ENCODE measurements around the gene RNF8.
"Not testable (repeated sequence)": the region's sequence is repeated elsewhere in the genome, so short reads cannot be mapped to it uniquely, and the experiment has no call there.

RNF8 gene

DNA sequence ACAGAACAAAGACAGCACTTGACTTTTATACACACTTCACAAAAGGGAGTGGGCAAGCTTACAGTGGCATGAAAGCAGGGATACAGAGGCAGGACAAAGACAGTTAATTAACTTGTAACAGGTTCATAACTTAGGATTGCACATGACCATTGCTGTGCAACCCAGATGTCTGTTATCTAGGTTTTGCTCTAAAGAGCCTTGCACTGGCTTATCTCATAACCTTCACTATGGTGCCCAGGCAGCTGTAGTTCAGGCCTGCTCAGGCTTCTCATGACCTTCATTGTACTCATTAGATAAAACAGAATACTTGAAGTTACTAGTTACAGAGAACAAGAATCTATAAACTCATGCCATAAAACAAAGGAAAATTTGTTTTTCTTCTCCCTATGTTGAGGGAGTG lies 47.9 kb downstream of the RNF8 start:
- DNase-seq, result not testable (repeated sequence)

DNA sequence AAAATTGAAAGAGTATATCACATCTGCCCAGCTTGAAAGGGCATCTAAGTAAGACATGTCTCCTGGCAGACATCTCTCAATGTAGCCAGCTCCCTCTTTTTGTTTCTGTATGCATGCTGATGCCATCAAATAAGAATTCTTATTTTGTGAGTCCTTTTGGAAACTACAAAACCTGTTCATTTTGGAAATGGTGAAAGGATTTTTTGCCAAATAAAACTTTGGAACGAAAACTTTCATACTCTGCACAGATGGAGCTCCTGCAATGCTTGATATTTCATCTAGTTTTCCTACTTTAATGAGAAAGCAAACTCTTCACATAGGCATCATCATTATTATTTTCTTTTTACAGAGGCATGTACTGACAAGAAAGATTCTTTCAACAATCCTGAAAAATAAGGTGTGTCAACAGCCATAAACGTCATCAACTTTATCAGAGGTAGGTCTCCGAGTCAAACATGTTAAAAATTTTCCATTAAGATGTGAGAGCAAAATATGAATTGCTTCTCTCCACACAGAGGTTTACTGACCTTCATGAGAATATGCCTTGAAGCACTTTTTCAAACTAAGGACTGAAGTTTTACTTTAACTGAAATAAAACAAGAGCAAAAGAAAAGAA lies 53.1 kb downstream of the RNF8 start:
- DNase-seq, result no peak

DNA sequence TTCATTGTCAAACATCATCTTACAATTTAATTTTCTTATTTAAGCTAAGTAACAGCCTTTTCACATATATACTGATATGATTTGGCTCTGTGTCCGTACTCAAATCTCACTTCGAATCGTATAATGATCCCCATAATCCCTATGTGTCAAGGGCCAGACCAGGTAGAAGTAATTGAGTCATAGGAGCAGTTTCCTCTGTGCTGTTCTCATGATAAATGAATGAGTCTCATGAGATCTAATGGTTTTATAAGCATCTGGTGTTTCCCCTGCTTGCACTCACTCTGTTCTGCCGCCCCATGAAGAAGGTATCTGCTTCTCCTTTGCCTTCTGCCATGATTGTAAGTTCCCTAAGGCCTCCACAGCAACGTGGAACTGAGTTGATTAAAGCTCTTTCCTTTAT lies 54.2 kb downstream of the RNF8 start:
- no peak for DNase-seq

DNA sequence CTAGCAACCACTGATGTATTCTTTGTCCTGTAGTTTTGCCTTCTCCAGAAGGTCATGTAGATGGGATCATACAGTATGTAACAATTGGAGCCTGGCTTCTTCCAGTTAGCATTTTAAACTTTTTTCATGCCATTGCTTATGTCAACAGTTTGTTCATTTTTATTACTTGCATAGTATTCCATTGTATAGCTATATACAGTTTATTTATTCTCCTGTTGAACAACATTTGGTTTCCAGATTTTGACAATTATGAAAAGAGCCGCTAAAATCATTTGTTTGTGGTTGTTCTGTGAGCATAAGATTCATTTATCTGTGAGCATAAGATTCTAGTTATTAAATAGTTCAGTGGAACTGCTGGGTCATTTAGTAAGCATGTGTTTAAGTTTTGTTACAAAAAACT lies 55.7 kb downstream of the RNF8 start:
- DNase-seq, result no peak

- no peak for DNase-seq
Observed at GRCh38 chr6:37417393-37417792, 63.6 kb downstream of the RNF8 start.

GRCh38 chr6:37418722-37419121 lies 64.9 kb downstream of the RNF8 start:
- DNase-seq, result no peak

DNA sequence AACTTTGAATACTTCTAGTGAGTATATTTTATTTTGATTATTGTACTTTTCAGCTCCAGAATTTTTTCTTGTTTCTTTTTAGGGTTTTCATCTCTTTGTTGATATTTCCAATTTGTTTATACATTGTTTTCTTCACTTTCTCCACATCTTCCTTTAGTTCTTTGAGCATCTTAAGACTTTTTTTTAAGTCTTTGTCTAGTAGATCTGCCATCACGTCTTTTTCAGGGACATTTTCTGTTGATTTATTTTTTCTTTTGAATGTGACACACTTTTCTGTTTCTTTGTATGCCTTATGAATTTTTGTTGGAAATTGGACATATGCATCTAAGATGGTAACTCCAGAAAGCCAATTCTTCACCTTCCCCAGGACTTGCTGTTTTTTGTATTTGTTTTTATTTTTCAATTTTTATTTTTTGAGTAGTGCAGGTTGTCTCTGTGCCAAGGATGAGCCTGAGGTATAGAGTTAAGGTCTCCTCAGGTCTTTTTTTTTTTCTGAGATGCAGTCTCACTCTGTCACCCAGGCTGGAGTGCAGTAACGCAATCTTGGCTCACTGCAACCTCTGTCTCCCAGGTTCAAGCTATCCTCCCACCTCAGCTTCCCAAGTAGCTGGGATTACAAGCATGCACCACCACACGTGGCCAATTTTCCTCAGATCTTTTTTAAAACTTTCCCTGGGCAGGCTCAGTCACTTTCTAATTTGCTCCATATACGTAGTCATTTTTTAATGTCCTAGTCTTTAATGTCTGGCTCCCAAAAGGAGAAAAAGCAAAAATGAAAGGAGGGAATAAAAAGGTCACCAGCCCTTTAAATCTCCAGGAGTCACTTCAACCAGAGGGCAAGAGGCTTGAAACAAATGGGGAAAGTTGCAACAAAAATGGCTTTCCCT lies 72.5 kb downstream of the RNF8 start:
- DNase-seq, result no peak

- no peak for DNase-seq
Observed at GRCh38 chr6:37426945-37427510, 73.2 kb downstream of the RNF8 start.

- no peak for DNase-seq
Observed at GRCh38 chr6:37429352-37429750, 75.6 kb downstream of the RNF8 start.

- no peak for DNase-seq
Observed at GRCh38 chr6:37432590-37432915, 78.8 kb downstream of the RNF8 start.

- peak; percentile 89 for DNase-seq
Observed at GRCh38 chr6:37432916-37433656, 79.3 kb downstream of the RNF8 start, which contains the start of gene CMTR1. Gene CMTR1 (plus strand): TSS chr6:37433221. CDS start chr6:37435630, 2,409 bp downstream.

- DNase-seq, result no peak
Observed at GRCh38 chr6:37433657-37434271, 80.0 kb downstream of the RNF8 start.

- DNase-seq, result no peak
Observed at GRCh38 chr6:37435373-37435772, 81.6 kb downstream of the RNF8 start.

DNA sequence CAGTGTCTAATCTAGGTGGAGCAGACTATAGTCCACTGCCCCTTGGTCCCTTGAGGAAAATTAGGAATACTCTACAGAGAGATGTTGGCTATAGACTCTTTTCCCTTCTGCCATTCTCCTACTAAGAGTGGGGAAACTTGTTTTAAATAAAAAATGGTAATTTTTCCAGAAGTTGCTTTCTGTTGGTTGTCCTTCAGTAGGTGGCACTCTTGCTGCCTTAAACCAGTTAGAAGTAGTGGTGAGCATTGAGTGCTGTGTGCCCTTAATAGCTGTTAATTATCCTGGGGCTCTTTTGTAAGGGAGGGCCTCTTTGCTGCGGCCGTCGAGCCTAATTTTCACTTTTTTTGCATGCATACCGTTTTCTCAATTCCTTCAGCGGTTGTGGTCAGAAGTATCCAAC lies 82.0 kb downstream of the RNF8 start:
- no peak for DNase-seq

DNA sequence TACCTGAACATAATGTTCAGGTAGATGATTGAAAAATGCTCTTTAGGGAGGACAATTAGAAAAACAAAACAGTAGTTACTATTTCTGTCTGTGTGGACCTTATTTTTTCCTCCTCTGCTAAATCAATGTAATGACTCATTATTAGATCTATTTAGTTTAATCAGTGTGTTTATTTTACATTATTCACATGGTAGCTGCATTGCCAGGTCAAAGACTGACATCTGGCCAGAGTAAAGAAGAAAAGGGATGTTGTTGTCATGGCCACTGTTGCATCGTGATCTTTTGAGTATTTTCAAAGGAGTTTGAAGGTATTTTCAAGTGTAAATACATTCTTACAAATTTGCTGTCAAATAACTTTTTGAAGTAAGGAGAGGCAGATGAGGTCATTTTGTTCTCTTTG lies 85.1 kb downstream of the RNF8 start:
- no peak for DNase-seq

DNA sequence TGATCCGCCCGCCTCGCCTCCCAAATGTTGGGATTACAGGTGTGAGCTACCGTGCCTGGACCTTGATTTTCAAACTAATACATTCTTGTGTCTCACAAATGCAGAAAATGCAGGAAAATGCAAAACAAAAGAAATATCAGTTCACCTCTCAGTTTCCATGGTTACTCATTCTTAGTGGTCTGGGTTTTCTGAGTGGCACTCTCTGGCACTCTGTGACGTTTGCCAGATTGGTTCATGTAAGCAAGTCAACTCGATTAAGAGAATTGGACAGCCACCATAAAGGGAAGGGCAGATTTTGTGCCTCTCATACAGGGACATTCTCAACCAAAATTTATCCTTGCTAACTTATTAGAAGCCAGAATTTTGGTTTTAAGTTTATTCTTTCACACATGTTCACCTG lies 87.9 kb downstream of the RNF8 start:
- no peak for DNase-seq

GRCh38 chr6:37442416-37443215 lies 88.8 kb downstream of the RNF8 start:
- DNase-seq, result no peak

DNA sequence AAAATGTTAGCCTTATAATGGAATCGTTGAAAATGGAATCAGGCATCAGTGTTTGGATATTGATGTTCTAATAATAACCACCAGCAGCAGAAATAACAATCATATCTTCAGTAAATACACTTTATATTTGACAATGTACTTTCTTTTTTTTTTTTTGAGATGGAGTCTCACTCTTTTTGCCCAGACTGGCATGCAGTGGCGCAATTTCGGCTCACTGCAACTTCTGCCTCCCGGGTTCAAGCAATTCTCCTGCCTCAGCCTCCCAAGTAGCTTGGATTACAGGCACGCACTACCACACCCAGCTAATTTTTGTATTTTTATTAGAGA lies 89.4 kb downstream of the RNF8 start:
- DNase-seq, result not testable (repeated sequence)
